HG03520 (cell line): Measurements from ENCODE around the gene ARSB.

Experiments used
- ATAC-seq: cut with Tn5 transposase; IDR thresholded peaks from one replicate; pipeline ENCODE4 v1.9.1; 2021; ENCODE audit warnings: mild to moderate bottlenecking, moderate library complexity; ENCODE audit not compliant: unreplicated experiment

Gene ARSB

GRCh38 chr5:78809444-78809843, 175.7 kb downstream of the ARSB start:
- no peak for ATAC-seq

- ATAC-seq, result no peak
These were observed 176.3 kb downstream of the ARSB start for GRCh38 chr5:78808818-78809217.

DNA sequence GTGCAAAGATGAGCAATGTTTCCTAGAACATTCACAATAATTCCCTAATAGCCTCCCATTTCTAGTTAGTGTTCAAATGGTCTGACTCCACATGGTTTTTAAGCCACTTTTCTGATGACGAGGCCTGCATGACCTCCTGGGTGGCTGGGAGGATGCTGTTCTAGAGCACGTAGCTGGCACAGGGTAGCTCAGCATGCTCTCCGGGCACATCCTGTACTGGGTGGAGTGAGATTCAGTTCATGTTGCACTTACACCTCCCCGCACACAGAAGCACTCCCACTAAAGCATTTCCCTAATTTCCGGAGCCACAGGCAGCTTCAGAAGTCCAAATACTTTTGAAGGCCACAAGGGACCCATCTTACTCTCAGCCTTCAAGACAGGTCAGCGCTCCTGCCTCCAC, 176.7 kb downstream of the ARSB start:
- ATAC-seq, result no peak

DNA sequence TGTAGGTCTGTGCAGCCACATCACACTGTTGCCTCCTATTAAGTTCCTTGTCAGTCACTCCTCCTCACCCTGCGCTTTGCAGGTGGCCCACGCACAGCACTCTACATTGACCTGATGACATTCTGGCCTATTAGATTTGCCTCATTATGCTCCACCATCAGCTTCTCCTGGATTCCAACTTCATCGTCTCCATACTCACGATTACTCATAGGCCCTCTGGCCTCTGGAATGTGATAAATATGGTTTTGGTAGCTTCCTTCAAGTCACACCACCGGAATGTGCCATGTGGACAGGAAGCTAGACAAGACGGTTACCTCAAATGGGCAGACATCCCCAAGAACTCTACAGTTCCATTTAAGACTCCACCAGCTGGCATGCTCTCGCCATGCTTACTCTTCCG, 178.6 kb downstream of the ARSB start:
- ATAC-seq, result no peak

DNA sequence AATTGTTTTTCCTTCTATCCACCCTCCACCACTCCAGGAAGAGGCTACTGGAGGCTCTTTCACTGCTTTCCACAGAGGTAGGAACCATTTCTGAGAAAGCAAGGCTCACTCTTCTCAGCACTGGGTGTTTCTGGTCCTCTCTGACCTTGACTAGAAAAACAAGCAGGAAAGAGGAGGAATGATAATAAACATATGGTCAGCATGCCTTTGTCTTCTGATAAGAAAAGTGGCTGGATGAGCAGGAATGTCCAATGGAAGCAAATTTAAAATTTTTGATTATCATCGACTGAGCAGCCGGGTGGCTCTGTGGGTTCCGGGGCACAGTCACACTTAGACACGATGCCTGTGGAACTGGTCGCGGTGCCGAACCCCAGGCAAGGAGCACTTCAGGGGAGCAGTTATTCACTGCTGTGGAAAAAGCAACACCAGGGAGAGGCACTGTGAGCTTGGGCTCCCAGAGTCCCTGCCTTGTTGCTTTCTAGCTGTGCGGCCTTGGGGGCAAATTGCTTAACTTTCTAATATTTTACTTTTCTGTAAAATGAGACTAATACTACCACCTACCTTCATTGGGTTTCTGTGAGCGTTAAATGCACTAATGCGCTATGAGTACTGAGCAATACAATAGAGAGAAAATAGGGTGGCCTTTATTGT, 179.5 kb downstream of the ARSB start:
- ATAC-seq, result no peak

- no peak for ATAC-seq
These were observed 180.1 kb downstream of the ARSB start for GRCh38 chr5:78804995-78805394.

DNA sequence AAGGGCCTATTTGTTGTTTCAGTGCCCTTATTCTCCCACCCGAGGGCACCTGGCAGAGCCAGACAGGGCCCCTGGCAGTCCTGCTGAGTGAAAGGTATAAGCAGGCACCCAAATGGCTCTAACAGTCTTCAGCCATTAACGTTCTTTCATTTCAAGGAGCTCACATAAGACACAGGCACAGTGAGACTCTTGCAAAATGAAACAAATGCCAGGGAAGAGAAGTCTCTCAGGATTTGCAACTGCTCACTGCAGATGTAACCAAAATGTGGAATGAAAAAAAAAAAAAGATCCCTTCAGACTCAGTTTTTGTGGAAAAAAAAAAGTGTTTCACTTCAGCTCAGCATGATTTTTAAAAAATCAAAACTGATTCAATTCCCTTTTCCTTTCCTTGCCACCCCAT, 181.2 kb downstream of the ARSB start:
- no peak for ATAC-seq

DNA sequence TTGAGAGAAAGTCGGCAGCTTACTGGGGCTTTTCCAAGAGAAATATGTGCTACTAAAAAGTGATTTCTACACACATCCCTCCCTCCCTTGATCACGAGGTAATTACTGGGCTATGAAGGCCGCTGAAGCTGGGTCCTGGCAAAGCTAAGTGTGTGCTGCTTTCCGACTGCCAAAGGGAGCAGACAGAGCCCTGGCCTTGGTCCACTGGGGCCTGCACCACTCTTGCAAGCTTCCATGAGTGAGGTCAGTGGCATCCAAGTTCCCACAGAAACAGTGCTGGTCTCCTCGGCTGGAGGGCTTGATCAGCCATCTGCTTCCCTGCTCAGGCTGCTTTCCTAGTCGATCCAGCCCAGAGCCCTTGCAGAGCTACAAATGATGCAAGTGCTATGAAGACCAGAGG, 181.8 kb downstream of the ARSB start:
- ATAC-seq, result no peak

GRCh38 chr5:78801413-78801812, 183.7 kb downstream of the ARSB start:
- no peak for ATAC-seq

DNA sequence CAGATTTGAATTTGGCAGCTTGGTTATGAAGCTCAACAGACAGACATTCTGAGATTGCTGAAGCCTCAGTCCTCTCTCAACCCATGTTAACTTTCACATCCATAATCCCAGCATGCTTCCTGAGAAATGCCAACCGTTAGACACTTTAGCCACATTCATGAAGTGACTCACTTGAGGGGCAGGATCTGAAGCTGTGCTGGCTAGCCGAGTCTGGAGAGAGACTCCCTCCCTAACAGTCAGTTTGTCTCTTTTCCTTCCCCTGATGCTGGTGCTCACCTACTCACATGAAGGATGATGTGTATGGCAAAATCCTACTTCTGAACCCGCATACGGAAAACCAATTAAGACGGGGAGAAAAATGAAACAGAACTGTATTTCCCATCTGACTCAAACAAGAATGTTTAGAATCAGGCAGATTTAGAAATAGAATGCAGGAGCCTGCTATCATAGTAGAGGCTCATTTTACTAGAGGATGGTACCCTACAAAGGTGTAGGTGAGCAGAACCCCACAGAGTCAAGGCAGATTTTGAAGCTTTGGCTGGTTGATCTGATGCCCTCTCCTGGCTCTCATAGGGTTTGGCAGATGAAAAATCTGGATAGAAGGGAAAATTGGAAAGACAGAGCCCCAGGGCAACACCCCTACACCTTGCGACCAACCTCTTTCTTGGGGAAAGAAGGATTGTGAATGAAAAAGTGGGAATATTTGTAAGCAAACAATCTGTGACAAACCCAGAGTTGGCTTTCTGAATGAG, 185.7 kb downstream of the ARSB start:
- ATAC-seq, result no peak

DNA sequence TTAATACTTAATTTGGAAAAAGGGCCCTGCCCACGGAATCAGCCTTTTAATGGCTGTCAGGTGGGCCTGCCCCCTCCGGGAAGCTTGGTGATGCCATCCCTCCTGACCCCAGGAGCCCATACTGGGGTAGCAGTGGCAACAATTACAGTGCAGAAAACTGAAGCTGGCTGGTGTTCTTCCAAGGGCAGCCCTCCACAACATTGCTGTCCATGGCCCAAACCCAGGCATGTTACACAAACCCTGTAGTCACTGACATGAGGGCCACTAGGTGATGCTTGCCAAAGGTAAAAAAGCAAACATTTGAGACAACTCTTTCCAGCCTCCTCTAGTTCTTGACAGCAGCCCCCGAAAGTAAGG, 186.5 kb downstream of the ARSB start:
- no peak for ATAC-seq

GRCh38 chr5:78797936-78798672, 187.0 kb downstream of the ARSB start:
- no peak for ATAC-seq

- ATAC-seq, result no peak
These were observed 189.4 kb downstream of the ARSB start for GRCh38 chr5:78795757-78796156.

DNA sequence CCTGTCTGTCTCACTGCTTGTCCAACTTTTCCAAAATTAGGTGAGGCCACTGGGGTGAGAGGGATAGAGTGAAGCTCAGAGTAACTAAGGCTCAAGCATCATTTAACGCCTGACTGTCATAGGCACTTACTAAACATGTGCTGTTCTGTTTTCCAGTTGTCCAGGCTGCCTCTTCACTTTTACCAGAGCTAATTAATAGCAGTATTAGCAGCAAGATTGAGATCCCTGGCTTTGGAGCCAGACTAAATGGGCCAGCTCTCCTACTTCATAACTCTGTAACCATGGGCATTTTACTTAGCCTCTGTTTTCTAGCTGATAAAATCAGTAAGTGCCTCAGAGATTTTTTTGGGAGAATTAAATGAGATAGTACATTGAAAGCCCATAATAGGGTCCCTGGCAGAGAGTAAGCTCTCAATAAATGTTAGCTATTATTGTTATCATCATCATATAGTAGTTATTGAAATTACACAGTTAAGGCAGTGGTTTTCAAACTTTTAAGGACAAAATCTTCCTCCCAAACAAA, 190.4 kb downstream of the ARSB start:
- ATAC-seq, result no peak

DNA sequence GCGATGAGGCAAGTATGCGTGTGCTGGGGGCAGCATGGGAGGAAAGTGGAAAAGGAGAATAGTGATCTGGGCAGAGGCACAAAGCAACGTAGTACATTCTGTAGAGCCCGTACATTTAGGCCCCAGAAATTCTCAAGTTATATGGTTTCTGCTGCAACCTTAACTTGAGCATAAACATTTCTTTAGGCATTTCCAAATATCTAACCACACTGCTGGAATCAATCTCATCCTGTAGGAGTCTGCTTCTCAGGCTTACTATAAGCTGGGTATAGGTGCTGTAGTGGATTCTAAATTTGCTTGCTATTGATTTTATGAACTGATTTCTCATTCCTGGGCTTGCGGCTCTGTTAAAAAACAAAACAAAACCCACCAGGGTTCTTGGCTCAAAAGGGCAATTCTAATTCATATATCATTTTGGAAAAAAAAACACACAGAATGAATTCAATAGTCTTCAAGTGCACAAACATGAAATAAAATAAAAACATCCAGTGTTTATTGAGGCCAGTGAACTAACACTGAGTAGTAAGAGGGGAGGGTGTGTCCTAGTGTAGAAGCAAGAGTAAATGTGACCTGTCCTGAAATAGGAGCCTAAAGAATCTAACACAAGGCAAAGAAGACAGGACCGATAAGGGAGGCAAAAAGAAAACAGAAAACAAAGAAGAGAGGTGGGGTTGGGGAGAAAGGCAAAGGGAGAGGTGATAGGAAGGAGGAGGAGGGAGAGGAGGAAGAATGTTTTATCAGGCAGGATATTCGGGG, 191.0 kb downstream of the ARSB start:
- ATAC-seq, result no peak

DNA sequence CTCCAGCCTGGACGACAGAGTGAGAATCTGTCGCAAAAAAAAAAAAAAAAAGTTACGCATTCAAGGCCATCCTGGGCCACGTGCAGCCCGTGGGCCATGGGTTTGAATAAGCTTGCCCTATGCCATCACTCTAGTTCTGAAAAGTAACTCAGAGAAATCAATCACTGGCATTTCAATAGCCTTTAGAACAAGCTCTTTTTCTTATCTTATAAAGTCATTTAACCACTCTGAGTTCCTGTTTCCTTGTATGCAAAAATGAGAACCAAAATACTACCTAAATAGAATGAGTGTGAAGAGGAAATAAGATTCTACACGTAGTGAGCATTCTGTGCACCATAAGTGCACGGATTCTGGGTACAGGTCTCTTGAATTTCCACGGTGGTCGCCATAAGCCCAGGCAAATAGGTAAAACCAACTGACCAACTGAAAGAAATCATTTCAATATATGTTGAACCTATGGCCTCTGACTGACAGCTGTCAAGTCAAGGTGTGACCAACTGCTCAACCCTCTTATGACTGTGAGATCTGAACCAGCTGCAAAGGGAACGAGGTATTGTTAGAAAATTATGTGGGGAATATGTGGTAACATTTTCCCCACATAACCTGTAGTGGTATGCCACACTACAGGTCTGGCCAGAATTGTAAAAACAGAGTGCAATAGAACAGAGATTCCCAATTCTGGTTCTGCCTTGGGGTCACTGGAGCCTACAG, 192.6 kb downstream of the ARSB start:
- ATAC-seq, result no peak

DNA sequence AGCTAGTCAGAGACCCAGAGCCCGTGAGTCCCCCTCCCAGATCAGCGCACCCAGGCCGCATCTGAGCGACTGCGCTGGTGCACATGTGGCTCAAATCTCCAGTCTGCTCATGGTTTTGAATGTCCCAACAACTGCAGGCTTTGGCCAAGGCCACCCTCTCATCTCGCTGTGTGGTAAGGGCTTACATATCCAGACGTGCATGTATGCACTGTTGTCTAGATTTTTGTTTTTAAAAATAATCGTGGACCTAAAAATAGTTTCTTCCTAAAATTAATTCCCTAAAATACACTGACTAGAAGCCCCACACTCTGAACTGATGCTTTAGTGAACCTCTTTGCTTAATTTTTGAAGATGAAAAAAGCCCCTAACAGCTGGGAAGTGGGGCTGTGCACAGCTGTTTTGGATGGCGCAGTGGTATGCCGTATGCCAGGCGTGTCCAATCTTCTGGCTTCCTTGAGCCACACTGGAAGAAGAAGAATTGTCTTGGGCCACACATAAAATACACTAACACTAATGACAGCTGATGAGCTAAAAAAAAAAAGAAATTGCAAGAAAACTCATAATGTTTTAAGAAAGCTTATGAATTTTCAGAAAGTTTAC, 193.5 kb downstream of the ARSB start:
- ATAC-seq, result no peak

DNA sequence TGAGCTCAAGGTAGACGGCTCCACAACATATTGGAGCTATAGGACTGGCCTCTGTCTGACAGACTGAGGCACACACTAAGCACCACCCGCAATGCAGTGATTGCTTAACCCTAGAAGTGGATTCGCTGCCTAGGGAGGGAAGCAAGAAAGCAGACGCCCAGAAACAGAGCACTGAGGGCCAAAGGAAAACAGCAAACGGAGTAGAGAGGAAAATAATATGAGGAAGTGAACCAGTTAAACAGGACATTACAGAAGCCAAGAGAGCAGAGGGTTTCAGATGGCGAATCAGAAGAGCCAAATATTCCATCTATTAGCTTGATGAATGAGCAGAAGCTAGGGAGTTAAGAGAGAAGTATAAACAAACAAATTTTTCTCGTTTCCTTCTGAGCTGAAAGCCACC, 197.3 kb downstream of the ARSB start:
- no peak for ATAC-seq

DNA sequence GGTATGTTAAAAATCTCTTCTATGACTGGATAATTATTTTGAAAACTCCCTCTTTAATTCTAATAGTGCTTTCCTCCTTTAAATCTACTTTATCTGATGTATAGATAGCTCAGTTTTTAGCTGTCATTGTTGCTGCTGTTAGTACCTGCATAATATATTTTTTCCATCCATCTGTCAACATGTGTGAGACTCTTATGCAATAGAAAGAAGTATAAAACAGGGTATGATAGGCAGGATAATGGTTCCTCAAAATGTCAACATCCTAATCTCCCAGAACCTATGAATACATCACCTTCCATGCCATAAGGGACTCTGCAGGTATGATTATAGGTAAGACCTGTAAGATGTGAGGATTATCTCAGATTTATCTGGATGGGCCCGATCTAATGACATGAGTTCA, 199.7 kb downstream of the ARSB start:
- no peak for ATAC-seq

GRCh38 chr5:78783434-78784130, 201.5 kb downstream of the ARSB start:
- ATAC-seq, result no peak
